ENCODE results near the gene CACNA1H. TPM values are rescaled to one million over a fixed set of nuclear protein-coding genes. Genes with fewer than 3 reads are reported as not detected.
A peak's percentile ranks its signal among the peaks of the same experiment; 100 is the strongest.

CACNA1H gene
- total RNA-seq, 3 donors from 2014 or later (not counting 1 experiment from before 2014, with no cell fraction given) = 1.1 to 1.5 (median 1.3) TPM

- H3K9me3 ChIP-seq (ENCODE audit: control insufficient read depth, insufficient read depth, low read length) = no peaks in the 10 kb centered on the region
- H3K27me3 ChIP-seq (ENCODE audit: control insufficient read depth, insufficient read depth, low read length) = peaks cover 18% of the 10 kb centered on the region
- H3K27ac ChIP-seq (ENCODE audit: low read length) = no peak overlapping the region
- peaks cover 9% of the 10 kb centered on the region for H3K4me1 ChIP-seq (ENCODE audit: control insufficient read depth, insufficient read depth, low read length)
- H3K36me3 ChIP-seq (ENCODE audit: control insufficient read depth, insufficient read depth, low read length) = no peaks in the 10 kb centered on the region
- H3K4me1 Mint-ChIP-seq = peaks cover 5 to 6% of the 10 kb centered on the region in 2 donors
- H3K4me3 ChIP-seq (ENCODE audit: low read length) = no peak overlapping the region
- WGBS (ENCODE audit: insufficient coverage) = 21% methylated on average over 47 of the region's 47 CpGs
- intact Hi-C loops (cut with micrococcal nuclease) = no loop called here
- TF ChIP-seq CTCF (IDR thresholded peaks at IDR 0.05) = no peak
- DNase-seq = no peak
- H3K27me3 Mint-ChIP-seq (ENCODE audit: low read depth in 2 of 2) = peaks cover 8 to 20% of the 10 kb centered on the region in 2 donors
- peak in 1 of 3 donors; percentile 18 for ATAC-seq
- no peaks in the 10 kb centered on the region for H3K9me3 Mint-ChIP-seq
- no peak overlapping the region for H3K4me3 Mint-ChIP-seq
- H3K27ac Mint-ChIP-seq = no peak overlapping the region
- H3K36me3 Mint-ChIP-seq = no peaks in the 10 kb centered on the region
These were observed 108.4 kb downstream of the CACNA1H start for GRCh38 chr16:1261131-1261892.

GRCh38 chr16:1262210-1262845 is 109.4 kb downstream of the CACNA1H start:
- Histone ChIP-seq H3K27ac (ENCODE audit: low read length) (no peak overlapping the region), H3K4me1 (ENCODE audit: control insufficient read depth, insufficient read depth, low read length) (peaks cover 9% of the 10 kb centered on the region), H3K4me3 (ENCODE audit: low read length) (no peak overlapping the region), H3K27me3 (ENCODE audit: control insufficient read depth, insufficient read depth, low read length) (peaks cover 18% of the 10 kb centered on the region), H3K36me3 (ENCODE audit: control insufficient read depth, insufficient read depth, low read length) (no peaks in the 10 kb centered on the region), H3K9me3 (ENCODE audit: control insufficient read depth, insufficient read depth, low read length) (no peaks in the 10 kb centered on the region)
- Mint-ChIP-seq H3K4me1 (peaks cover 5 to 6% of the 10 kb centered on the region in 2 donors), H3K4me3 (no peak overlapping the region), H3K27me3 (ENCODE audit: low read depth in 2 of 2) (peaks cover 8 to 22% of the 10 kb centered on the region in 2 donors), H3K27ac (no peak overlapping the region), H3K9me3 (no peaks in the 10 kb centered on the region), H3K36me3 (no peaks in the 10 kb centered on the region)
- ATAC-seq = no peak
- intact Hi-C loops (cut with micrococcal nuclease) = no loop called here
- no peak for TF ChIP-seq CTCF (IDR thresholded peaks at IDR 0.05)
- no peak for DNase-seq
- WGBS (ENCODE audit: insufficient coverage) = 89% methylated on average over 32 of the region's 32 CpGs

GRCh38 chr16:1262846-1263221 is 109.9 kb downstream of the CACNA1H start:
- Mint-ChIP-seq H3K27ac (no peak overlapping the region), H3K4me3 (no peak overlapping the region), H3K27me3 (ENCODE audit: low read depth in 2 of 2) (peaks cover 8 to 22% of the 10 kb centered on the region in 2 donors), H3K9me3 (no peaks in the 10 kb centered on the region), H3K36me3 (no peaks in the 10 kb centered on the region), H3K4me1 (peaks cover 5 to 6% of the 10 kb centered on the region in 2 donors)
- no peaks in the 10 kb centered on the region for H3K36me3 ChIP-seq (ENCODE audit: control insufficient read depth, insufficient read depth, low read length)
- WGBS (ENCODE audit: insufficient coverage) = 89% methylated on average over 9 of the region's 9 CpGs
- ATAC-seq = no peak
- intact Hi-C loops (cut with micrococcal nuclease) = no loop called here
- H3K27ac ChIP-seq (ENCODE audit: low read length) = no peak overlapping the region
- H3K27me3 ChIP-seq (ENCODE audit: control insufficient read depth, insufficient read depth, low read length) = peaks cover 18% of the 10 kb centered on the region
- TF ChIP-seq CTCF (IDR thresholded peaks at IDR 0.05) = no peak
- DNase-seq = no peak
- no peaks in the 10 kb centered on the region for H3K9me3 ChIP-seq (ENCODE audit: control insufficient read depth, insufficient read depth, low read length)
- H3K4me1 ChIP-seq (ENCODE audit: control insufficient read depth, insufficient read depth, low read length) = peaks cover 9% of the 10 kb centered on the region
- H3K4me3 ChIP-seq (ENCODE audit: low read length) = no peak overlapping the region

All from natural killer cell (primary cell).